ENCODE measurements around the gene PDE4D.
A peak's percentile ranks its signal among the peaks of the same experiment; 100 is the strongest.
"Not testable (repeated sequence)": the region's sequence is repeated elsewhere in the genome, so short reads cannot be mapped to it uniquely, and the experiment has no call there.

Gene PDE4D

GRCh38 chr5:59798862-59799667 is 94.5 kb downstream of the PDE4D start:
- no peak for DNase-seq

- DNase-seq: no peak
These were observed 98.4 kb downstream of the PDE4D start for GRCh38 chr5:59795141-59795540.

- DNase-seq: no peak
These were observed 100.4 kb downstream of the PDE4D start for GRCh38 chr5:59792983-59793585.

- DNase-seq: no peak
These were observed 101.9 kb downstream of the PDE4D start for GRCh38 chr5:59791617-59792016.

- no peak for DNase-seq
These were observed 102.6 kb downstream of the PDE4D start for GRCh38 chr5:59790776-59791475.

- DNase-seq: no peak
These were observed 103.2 kb downstream of the PDE4D start for GRCh38 chr5:59790376-59790775.

- no peak for DNase-seq
These were observed 103.6 kb downstream of the PDE4D start for GRCh38 chr5:59789894-59790293.

GRCh38 chr5:59789197-59789596 is 104.3 kb downstream of the PDE4D start:
- no peak for DNase-seq

GRCh38 chr5:59786334-59786805 is 107.2 kb downstream of the PDE4D start:
- DNase-seq: no peak

GRCh38 chr5:59785676-59786333 is 107.7 kb downstream of the PDE4D start:
- DNase-seq: no peak

- DNase-seq: not testable (repeated sequence)
These were observed 108.8 kb downstream of the PDE4D start for GRCh38 chr5:59784708-59785107.

- no peak for DNase-seq
These were observed 110.3 kb downstream of the PDE4D start for GRCh38 chr5:59783264-59783663.

GRCh38 chr5:59782856-59783255 is 110.7 kb downstream of the PDE4D start:
- no peak for DNase-seq

- no peak for DNase-seq
These were observed 114.1 kb downstream of the PDE4D start for GRCh38 chr5:59779453-59779852.

GRCh38 chr5:59777028-59777427 is 116.5 kb downstream of the PDE4D start:
- DNase-seq: peak; percentile 10

GRCh38 chr5:59773294-59773693 is 120.2 kb downstream of the PDE4D start:
- no peak for DNase-seq

- DNase-seq: no peak
These were observed 120.8 kb downstream of the PDE4D start for GRCh38 chr5:59772757-59773156.

- no peak for DNase-seq
These were observed 121.3 kb downstream of the PDE4D start for GRCh38 chr5:59772206-59772605.

GRCh38 chr5:59770953-59771352 is 122.6 kb downstream of the PDE4D start:
- DNase-seq: no peak

GRCh38 chr5:59769832-59770231 is 123.7 kb downstream of the PDE4D start:
- no peak for DNase-seq

GRCh38 chr5:59769041-59769360 is 124.5 kb downstream of the PDE4D start:
- DNase-seq: no peak

- DNase-seq: peak; percentile 38
These were observed 125.1 kb downstream of the PDE4D start for GRCh38 chr5:59768152-59769040.

All from NCI-H1092 treated with DMSO at 0.1 percent for 48 hours (cell line).